Activated CD8-positive, alpha-beta memory T cell treated with anti-CD3 and anti-CD28 coated beads, Interleukin-2, amount 50 U/mL, for 24 hours (primary cell): ENCODE results near the gene SYT3.

ENCODE experiments used
- DNase-seq: peaks from one replicate; pipeline ENCODE4 v3.0.0-alpha.2; 2020; ENCODE audit errors: extremely low read depth

Gene SYT3

GRCh38 chr19:50639121-50640112, at the start of gene SYT3:
Gene SYT3 (minus strand): TSS chr19:50639881. CDS start chr19:50637411, 2,470 bp downstream.
- DNase-seq = no peak

GRCh38 chr19:50688766-50689165, 49.1 kb upstream of the SYT3 start:
- DNase-seq = no peak

- no peak for DNase-seq
Observed at GRCh38 chr19:50686310-50687032, 46.8 kb upstream of the SYT3 start.

GRCh38 chr19:50679177-50680125, 39.8 kb upstream of the SYT3 start:
- DNase-seq = peak; percentile 33

GRCh38 chr19:50678323-50678722, 38.6 kb upstream of the SYT3 start:
- DNase-seq = no peak

GRCh38 chr19:50677636-50678035, 38.0 kb upstream of the SYT3 start:
- no peak for DNase-seq

- no peak for DNase-seq
Observed at GRCh38 chr19:50676625-50677197, 37.0 kb upstream of the SYT3 start.

GRCh38 chr19:50673118-50673517, 33.4 kb upstream of the SYT3 start:
- DNase-seq = no peak

GRCh38 chr19:50670102-50670380, 30.4 kb upstream of the SYT3 start:
- no peak for DNase-seq

GRCh38 chr19:50669302-50670101, 29.8 kb upstream of the SYT3 start:
- DNase-seq = no peak

- DNase-seq = no peak
Observed at GRCh38 chr19:50668879-50669278, 29.2 kb upstream of the SYT3 start.

- DNase-seq = no peak
Observed at GRCh38 chr19:50668416-50668815, 28.7 kb upstream of the SYT3 start.

- no peak for DNase-seq
Observed at GRCh38 chr19:50667759-50668231, 28.1 kb upstream of the SYT3 start.

- no peak for DNase-seq
Observed at GRCh38 chr19:50667177-50667758, 27.6 kb upstream of the SYT3 start.

GRCh38 chr19:50666346-50667176, 26.9 kb upstream of the SYT3 start:
- DNase-seq = no peak

- no peak for DNase-seq
Observed at GRCh38 chr19:50664204-50664603, 24.5 kb upstream of the SYT3 start.

GRCh38 chr19:50663482-50663790, 23.8 kb upstream of the SYT3 start:
- DNase-seq = no peak

- DNase-seq = no peak
Observed at GRCh38 chr19:50662651-50663481, 23.2 kb upstream of the SYT3 start.
